BJ (cell line): Measurements from ENCODE around the gene MARCHF2. TPM values are rescaled to one million over a fixed set of nuclear protein-coding genes. Genes with fewer than 3 reads are reported as not detected.
"Not testable (repeated sequence)": the region's sequence is repeated elsewhere in the genome, so short reads cannot be mapped to it uniquely, and the experiment has no call there.

Experiments used
- CTCF ChIA-PET: fragments of 350-600 bp; formaldehyde crosslinking; extraction: SDS; loops from one replicate; lab custom pipeline; 2021; ENCODE audit warnings: antibody characterized with exemption, inconsistent platforms; lab: Yijun Ruan, JAX
- POLR2A ChIA-PET: fragments of 300-600 bp; sonication (Branson Sonifier 250); formaldehyde crosslinking; extraction: SDS; loops from one replicate; lab custom pipeline; 2021; ENCODE audit warnings: antibody characterized with exemption; lab: Charles Lee
- DNase-seq: peaks from one replicate; pipeline ENCODE4 v3.0.0-alpha.2; 2011; ENCODE audit warnings: low read depth
- H3K27me3 ChIP-seq: 2 replicates; pipeline ENCODE4 v1.6.0; 2011; ENCODE audit warnings: low read length; ENCODE audit not compliant: control insufficient read depth, insufficient read depth
- H3K36me3 ChIP-seq: 2 replicates; pipeline ENCODE4 v1.5.1; 2011; ENCODE audit warnings: low read length; ENCODE audit not compliant: control insufficient read depth, insufficient read depth
- H3K4me3 ChIP-seq: 2 replicates; pipeline ENCODE4 v1.5.1; 2011; ENCODE audit warnings: low read depth, mild to moderate bottlenecking, control low read depth, low read length
- CTCF ChIP-seq: IDR thresholded peaks from 2 replicates; pipeline ENCODE4 v1.5.1; 2011; ENCODE audit warnings: low read depth, mild to moderate bottlenecking, control low read depth, inconsistent platforms, low read length, moderate library complexity; ENCODE audit not compliant: insufficient read depth
- polyA plus RNA-seq: library from polyadenylated mRNA; depleted of rRNA; stranded (reverse); fragments of >200 nt; gene quantifications from 2 replicates; pipeline ENCODE4 v1.2.3, GENCODE V29; 2011

The MARCHF2 gene
- polyA plus RNA-seq, 1 experiment, result 39.3 TPM

- peaks cover 3% of the 10 kb centered on the region for H3K36me3 ChIP-seq
- ChIA-PET POLR2A (interaction anchor here (0.8 to 0.9 kb wide), 2 partner anchors 23 to 77 kb away, joined by 3 to 5 read pairs; partner anchors contain the start of genes HNRNPM and RAB11B), CTCF (interaction anchor here (0.9 to 2.1 kb wide), 3 partner anchors 12 to 46 kb away, joined by 3 to 14 read pairs (median 4); partner anchors contain the start of gene MARCHF2)
- H3K27me3 ChIP-seq, result no peaks in the 10 kb centered on the region
- TF ChIP-seq CTCF, result no peak
- 0 out of 2 replicates have a peak overlapping the region, but pooled peaks have one; percentile 6 for H3K4me3 ChIP-seq
- peak; percentile 82 for DNase-seq
Observed at GRCh38 chr19:8367327-8368001, 45.6 kb upstream of the MARCHF2 start.

GRCh38 chr19:8370176-8371010 lies 42.7 kb upstream of the MARCHF2 start:
- DNase-seq, result no peak
- no peak overlapping the region for H3K4me3 ChIP-seq
- CTCF ChIA-PET, result interaction anchor here (1.7 kb wide), 1 partner anchor 16 kb away, joined by 4 read pairs; no protein-coding TSS in a partner anchor
- H3K36me3 ChIP-seq, result peaks cover 12% of the 10 kb centered on the region
- TF ChIP-seq CTCF, result no peak
- POLR2A ChIA-PET, result no interaction called here
- H3K27me3 ChIP-seq, result no peaks in the 10 kb centered on the region

GRCh38 chr19:8371011-8371804 lies 41.9 kb upstream of the MARCHF2 start:
- no peak for TF ChIP-seq CTCF
- ChIA-PET POLR2A (no interaction called here), CTCF (no interaction called here)
- Histone ChIP-seq H3K36me3 (peaks cover 12% of the 10 kb centered on the region), H3K4me3 (no peak overlapping the region), H3K27me3 (no peaks in the 10 kb centered on the region)
- DNase-seq, result no peak

- Histone ChIP-seq H3K27me3 (no peaks in the 10 kb centered on the region), H3K4me3 (no peak overlapping the region), H3K36me3 (peaks cover 9% of the 10 kb centered on the region)
- DNase-seq, result no peak
- TF ChIP-seq CTCF, result no peak
- POLR2A ChIA-PET, result no interaction called here
- CTCF ChIA-PET, result no interaction called here
Observed at GRCh38 chr19:8373867-8374813, 39.0 kb upstream of the MARCHF2 start.

GRCh38 chr19:8375766-8376165 lies 37.3 kb upstream of the MARCHF2 start:
- CTCF ChIA-PET, result interaction anchor here (0.6 to 0.9 kb wide), 2 partner anchors 18 to 425 kb away, joined by 3 read pairs; no protein-coding TSS in a partner anchor
- POLR2A ChIA-PET, DNase-seq, H3K4me3 ChIP-seq, H3K27me3 ChIP-seq, H3K36me3 ChIP-seq: not testable (repeated sequence)

GRCh38 chr19:8376373-8376974 lies 36.6 kb upstream of the MARCHF2 start:
- CTCF ChIA-PET, result interaction anchor here (0.9 kb wide), 1 partner anchor 23 kb away, joined by 3 read pairs; no protein-coding TSS in a partner anchor
- POLR2A ChIA-PET, H3K36me3 ChIP-seq, H3K4me3 ChIP-seq, H3K27me3 ChIP-seq, DNase-seq: not testable (repeated sequence)
